Psoas muscle (tissue), 8 donors: ENCODE data around the gene KLHL29. TPM values are rescaled to one million over a fixed set of nuclear protein-coding genes. Genes with fewer than 3 reads are reported as not detected.

Source experiments
- ATAC-seq, 4 donors: fragments of 200-7000 bp; cut with Tn5 transposase; one replicate each; pipeline ENCODE4 v1.9.1; 2020; ENCODE audit warnings: moderate library complexity in 3 of 4, mild to moderate bottlenecking in 2 of 4
- DNase-seq, 2 donors: peaks; one replicate each; pipeline ENCODE4 v3.0.0-alpha.2; 2020
- H3K27ac ChIP-seq: fragments of 200-600 bp; one replicate; pipeline ENCODE4 v1.8.0; 2022
- H3K27me3 ChIP-seq, 3 donors: fragments of 200-600 bp in 1 of 3; one replicate each; pipeline versions ENCODE4 v1.6.1 to v1.8.0; 2013 to 2022; ENCODE audit warnings: low read length in 2 of 3, mild to moderate bottlenecking in 2 of 3, moderate library complexity in 1 of 3; ENCODE audit not compliant: insufficient read depth in 3 of 3
- H3K36me3 ChIP-seq, 2 donors: fragments of 200-600 bp in 1 of 2; one replicate each; pipeline versions ENCODE4 v1.6.1 to v1.8.0; 2013 to 2022; ENCODE audit warnings: low read depth in 1 of 2, mild to moderate bottlenecking in 1 of 2, moderate library complexity in 1 of 2; ENCODE audit not compliant: insufficient read depth in 1 of 2
- H3K4me1 ChIP-seq: fragments of 200-600 bp; one replicate; pipeline ENCODE4 v1.8.0; 2022
- H3K4me3 ChIP-seq: fragments of 200-600 bp; one replicate; pipeline ENCODE4 v1.8.0; 2022; ENCODE audit warnings: mild to moderate bottlenecking
- H3K9me3 ChIP-seq: fragments of 200-600 bp; one replicate; pipeline ENCODE4 v1.8.0; 2022
- CTCF ChIP-seq: fragments of 200-600 bp; IDR thresholded peaks from one replicate; pipeline ENCODE4 v1.8.0; 2022; ENCODE audit warnings: antibody characterized with exemption
- WGBS, 3 donors: extraction: QIAGEN DNeasy Blood & Tissue Kit; methylation state at CpG; one replicate each; pipeline versions ENCODE4 v1.1.6 to v1.1.7; 2013; 5-methylcytosine and 5-hydroxymethylcytosine counted together
- intact Hi-C, 2 donors: fragments of 100-400 bp; cut with DNase I; formaldehyde crosslinking; loops; one replicate each; pipeline versions ENCODE4 v1.11.0 to v1.14.2; 2022
- polyA plus RNA-seq, 3 donors: library from polyadenylated mRNA; stranded (reverse); fragments of 200-250 nt; gene quantifications; one replicate each; pipeline ENCODE4 v1.2.3, GENCODE V29; 2013
- total RNA-seq, 4 donors: library from RNA; stranded (reverse); fragmentation: NEBNext Ultra II Directional in 2 of 4; extraction: Animal tissue kit (Norgen Biotek cat#: 25700) in 2 of 4; gene quantifications; one replicate each; pipeline versions ENCODE4 v1.2.1 to v1.2.4, GENCODE V29; 2021 to 2023
- donor health status: healthy with polysubstance abuse.
- donor health status: DM: no; HTN: no; CAD: no; lungs with moderate emphysema.
- donor health status: Bipolar disorder and iron deficiency.
- donor health status: healthy.
- donor health status: DM: yes; HTN: yes; CAD: no.
- donor health status: DM: no; HTN: no; CAD: no.
- donor health status: DM: no; HTN: no; CAD: no.
- donor health status: DM: yes; HTN: yes; CAD: no.

Gene KLHL29
- total and polyA plus RNA-seq, 7 donors = 4.4 to 14.1 (median 6.8) TPM

DNA sequence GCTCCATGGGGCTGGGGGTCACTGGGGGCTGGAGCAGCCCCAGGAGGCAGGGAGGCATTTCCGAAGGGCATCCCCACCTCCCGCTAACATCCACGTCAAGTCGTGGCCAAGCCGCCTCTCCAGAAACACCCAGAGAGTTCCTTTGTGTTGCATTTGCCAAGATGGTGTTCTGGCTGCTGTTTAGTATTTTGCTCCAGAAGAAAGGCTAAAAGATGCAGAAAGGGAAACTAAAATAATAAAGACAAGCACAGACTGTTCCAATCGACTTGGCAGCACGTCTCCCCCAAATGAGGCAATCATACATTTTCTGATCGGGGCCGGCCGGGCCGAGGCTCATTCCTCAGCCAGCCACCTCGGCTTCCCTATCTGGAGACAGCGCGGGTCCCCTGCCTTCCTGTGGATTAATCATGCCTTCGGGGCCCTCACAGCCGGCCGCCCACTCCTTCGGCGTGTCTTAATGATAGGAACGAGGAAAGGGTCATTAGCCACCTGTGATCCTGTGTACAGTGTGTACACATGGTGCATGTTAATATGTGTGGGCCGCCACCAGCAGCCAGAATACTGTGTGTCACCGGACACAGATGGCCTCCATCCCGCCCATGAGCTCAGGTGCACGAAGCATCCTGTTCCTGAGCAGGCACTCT, 169.2 kb downstream of the KLHL29 start:
- peak; percentile 67 to 83 for DNase-seq
- Histone ChIP-seq H3K27ac (no peak overlapping the region), H3K36me3 (no peaks in the 10 kb centered on the region), H3K27me3 (no peaks in the 10 kb centered on the region), H3K4me3 (no peak overlapping the region), H3K9me3 (no peaks in the 10 kb centered on the region), H3K4me1 (no peaks in the 10 kb centered on the region)
- 83 to 89% (median 86%) methylated on average over 24 of the region's 24 CpGs for WGBS, 3 donors
- TF ChIP-seq CTCF = no peak
- peak in 3 of 4 donors; percentile 19 to 56 (median 41) for ATAC-seq
- intact Hi-C loops = no loop called here

DNA sequence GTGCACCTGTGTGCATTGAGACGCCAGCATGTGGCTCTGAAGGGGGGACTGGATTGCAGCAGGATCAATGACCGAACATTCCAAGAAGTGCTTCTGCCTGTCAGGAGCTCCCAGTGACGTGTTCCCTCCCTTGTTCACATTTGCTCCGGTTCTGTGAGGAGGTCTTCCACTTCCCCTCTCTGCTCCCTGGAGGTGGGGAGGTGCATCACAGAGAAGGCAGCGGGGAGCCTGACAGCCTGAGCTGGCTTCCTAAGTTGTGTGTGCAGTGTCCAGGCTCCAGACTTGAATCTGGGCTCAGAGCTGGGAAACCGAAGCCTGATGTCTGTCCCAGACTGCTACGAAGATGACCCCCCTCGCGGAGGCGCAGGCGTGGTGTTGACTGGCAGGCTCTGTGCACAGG, 171.0 kb downstream of the KLHL29 start:
- no peaks in the 10 kb centered on the region for H3K4me1 ChIP-seq
- intact Hi-C loops = no loop called here
- H3K27me3 ChIP-seq = no peaks in the 10 kb centered on the region
- H3K27ac ChIP-seq = no peak overlapping the region
- no peaks in the 10 kb centered on the region for H3K9me3 ChIP-seq
- H3K4me3 ChIP-seq = no peak overlapping the region
- no peak for ATAC-seq
- no peaks in the 10 kb centered on the region for H3K36me3 ChIP-seq
- WGBS, 3 donors = 89 to 92% (median 90%) methylated on average over 11 of the region's 11 CpGs
- no peak for TF ChIP-seq CTCF
- DNase-seq = peak in 1 of 2 donors; percentile 42

GRCh38 chr2:23556929-23557328, 171.9 kb downstream of the KLHL29 start:
- TF ChIP-seq CTCF = no peak
- Histone ChIP-seq H3K36me3 (peaks cover 0 to under 1% of the 10 kb centered on the region in 2 donors), H3K9me3 (no peaks in the 10 kb centered on the region), H3K27ac (no peak overlapping the region), H3K4me3 (no peak overlapping the region), H3K4me1 (no peaks in the 10 kb centered on the region), H3K27me3 (no peaks in the 10 kb centered on the region)
- intact Hi-C loops = no loop called here
- ATAC-seq (no peak), DNase-seq (peak in 1 of 2 donors; percentile 57)
- WGBS, 3 donors = 64 to 74% (median 72%) methylated on average over 9 of the region's 9 CpGs

DNA sequence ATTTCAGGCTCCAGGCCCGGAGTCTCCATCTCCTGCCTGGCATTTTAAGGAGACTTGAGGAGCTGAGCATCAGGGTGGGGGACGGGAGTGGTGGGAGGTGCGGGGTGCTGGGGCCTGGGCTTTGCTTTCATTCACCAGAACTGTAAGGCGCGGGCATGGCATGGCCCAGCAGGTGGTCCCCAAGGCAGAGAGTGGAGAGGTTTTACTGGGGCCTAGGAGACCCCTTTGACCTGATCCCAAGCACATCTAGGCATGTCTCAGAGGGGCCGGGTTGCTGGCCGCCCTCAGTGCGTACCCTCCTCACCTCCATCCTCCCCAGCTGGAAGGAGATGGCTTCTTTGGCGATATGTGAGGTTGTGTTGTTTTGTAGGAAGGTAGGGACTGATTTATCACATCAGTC, 172.5 kb downstream of the KLHL29 start:
- Histone ChIP-seq H3K4me3 (no peak overlapping the region), H3K9me3 (no peaks in the 10 kb centered on the region), H3K36me3 (peaks cover 0 to 6% of the 10 kb centered on the region in 2 donors), H3K27me3 (no peaks in the 10 kb centered on the region), H3K4me1 (no peaks in the 10 kb centered on the region), H3K27ac (no peak overlapping the region)
- no peak for TF ChIP-seq CTCF
- 91 to 94% (median 92%) methylated on average over 9 of the region's 9 CpGs for WGBS, 3 donors
- DNase-seq (peak in 1 of 2 donors; percentile 23), ATAC-seq (no peak)
- intact Hi-C loops = no loop called here
